Measurements from ENCODE around the gene ZNF800.

Gene ZNF800

GRCh38 chr7:127359011-127359410 lies 33.5 kb downstream of the ZNF800 start:
- Histone ChIP-seq H3K27ac (ENCODE audit: low read length) (no peak overlapping the region), H3K4me2 (ENCODE audit: low read length) (no peak overlapping the region), H3K4me1 (ENCODE audit: low read length) (no peaks in the 10 kb centered on the region), H3K36me3 (replicated peaks; ENCODE audit: low read depth, low read length) (peaks cover 14% of the 10 kb centered on the region), H3K9ac (ENCODE audit: low read length) (no peak overlapping the region), H3K27me3 (ENCODE audit: low read depth, low read length) (no peaks in the 10 kb centered on the region), H3K4me3 (ENCODE audit: low read length) (no peak overlapping the region), H3K9me3 (ENCODE audit: insufficient read depth, low read length) (no peaks in the 10 kb centered on the region), H3K79me2 (ENCODE audit: low read length) (peaks cover 22% of the 10 kb centered on the region), H2AFZ (ENCODE audit: low read depth, low read length) (no peak overlapping the region), H4K20me1 (ENCODE audit: insufficient read depth, low read length) (peaks cover 16% of the 10 kb centered on the region)
- TF ChIP-seq CTCF (IDR thresholded peaks at IDR 0.05; ENCODE audit: low read depth, low read length) (no peak), EZH2phosphoT487 (IDR thresholded peaks at IDR 0.05; ENCODE audit: low read depth) (no peak)

- TF ChIP-seq CTCF (IDR thresholded peaks at IDR 0.05; ENCODE audit: low read depth, low read length) (no peak), EZH2phosphoT487 (IDR thresholded peaks at IDR 0.05; ENCODE audit: low read depth) (no peak)
- no peak overlapping the region for H2AFZ ChIP-seq (ENCODE audit: low read depth, low read length)
Measured at GRCh38 chr7:127353897-127354296, 38.6 kb downstream of the ZNF800 start.

DNA sequence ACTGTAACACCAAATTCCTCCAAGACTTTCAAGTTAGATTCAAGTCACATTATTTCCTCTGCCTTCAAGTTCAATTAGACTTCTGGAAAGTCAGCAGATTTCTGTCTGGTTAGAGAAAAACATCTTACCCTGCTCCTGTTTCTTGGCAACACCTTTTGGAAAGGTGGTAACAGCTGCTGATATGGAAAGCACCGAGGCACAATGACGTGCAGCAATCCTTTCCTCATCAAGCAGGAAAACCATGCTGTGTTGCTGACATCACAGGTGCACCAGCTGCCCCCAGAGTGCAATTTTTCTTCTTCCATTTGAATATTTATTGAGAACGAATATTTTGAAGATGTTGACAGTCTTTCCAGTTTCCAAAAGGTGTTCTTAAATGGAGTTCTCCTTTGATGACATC lies 41.9 kb downstream of the ZNF800 start:
- H3K27me3 ChIP-seq (ENCODE audit: low read depth, low read length) = no peaks in the 10 kb centered on the region
- H3K4me1 ChIP-seq (ENCODE audit: low read length) = 0 out of 2 replicates have a peak, but pooled peaks cover 4% of the 10 kb centered on the region

More at GRCh38 chr7:127353897-127354296, 38.6 kb downstream of the ZNF800 start:
- Histone ChIP-seq H4K20me1 (ENCODE audit: insufficient read depth, low read length) (0 out of 2 replicates have a peak, but pooled peaks cover 3% of the 10 kb centered on the region), H3K9ac (ENCODE audit: low read length) (no peak overlapping the region), H3K27me3 (ENCODE audit: low read depth, low read length) (no peaks in the 10 kb centered on the region), H3K4me3 (ENCODE audit: low read length) (no peak overlapping the region), H3K4me1 (ENCODE audit: low read length) (no peaks in the 10 kb centered on the region), H3K9me3 (ENCODE audit: insufficient read depth, low read length) (no peaks in the 10 kb centered on the region), H3K79me2 (ENCODE audit: low read length) (no peaks in the 10 kb centered on the region; the same call in 1 of the 2 replicates), H3K36me3 (replicated peaks; ENCODE audit: low read depth, low read length) (peaks cover 6% of the 10 kb centered on the region), H3K27ac (ENCODE audit: low read length) (no peak overlapping the region), H3K4me2 (ENCODE audit: low read length) (no peak overlapping the region)

DNA sequence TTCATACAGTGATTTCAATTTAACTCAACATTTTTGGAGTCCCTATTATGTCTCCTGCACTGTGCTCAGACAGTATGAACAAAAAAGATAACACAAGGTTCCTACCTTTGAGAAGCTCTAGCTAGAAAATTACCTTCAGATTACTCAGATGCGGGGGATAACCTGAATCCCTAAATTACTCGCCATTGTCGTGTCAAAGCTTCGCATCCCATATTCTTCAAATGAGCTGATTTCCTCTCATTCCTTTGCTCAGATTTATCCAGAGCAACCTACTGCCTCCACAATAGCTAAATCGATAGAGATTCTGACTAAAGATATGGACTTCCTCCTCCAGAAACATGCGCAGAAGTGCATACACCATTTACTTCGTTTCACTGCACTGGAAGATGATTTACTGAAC lies 42.6 kb downstream of the ZNF800 start:
- H2AFZ ChIP-seq (ENCODE audit: low read depth, low read length) = no peak overlapping the region
- H3K36me3 ChIP-seq (replicated peaks; ENCODE audit: low read depth, low read length) = peaks cover 6% of the 10 kb centered on the region
- no peak overlapping the region for H3K4me2 ChIP-seq (ENCODE audit: low read length)
- H3K9me3 ChIP-seq (ENCODE audit: insufficient read depth, low read length) = no peaks in the 10 kb centered on the region
- 0 out of 2 replicates have a peak, but pooled peaks cover 4% of the 10 kb centered on the region for H3K4me1 ChIP-seq (ENCODE audit: low read length)
- no peaks in the 10 kb centered on the region for H3K27me3 ChIP-seq (ENCODE audit: low read depth, low read length)
- no peak overlapping the region for H3K9ac ChIP-seq (ENCODE audit: low read length)
- H3K79me2 ChIP-seq (ENCODE audit: low read length) = no peaks in the 10 kb centered on the region
- H3K4me3 ChIP-seq (ENCODE audit: low read length) = no peak overlapping the region
- TF ChIP-seq EZH2phosphoT487 (IDR thresholded peaks at IDR 0.05; ENCODE audit: low read depth) = no peak
- no peak for TF ChIP-seq CTCF (IDR thresholded peaks at IDR 0.05; ENCODE audit: low read depth, low read length)
- H3K27ac ChIP-seq (ENCODE audit: low read length) = no peak overlapping the region
- H4K20me1 ChIP-seq (ENCODE audit: insufficient read depth, low read length) = 0 out of 2 replicates have a peak, but pooled peaks cover 3% of the 10 kb centered on the region

More for the DNA sequence above, 41.9 kb downstream of the ZNF800 start:
- Histone ChIP-seq H4K20me1 (ENCODE audit: insufficient read depth, low read length) (0 out of 2 replicates have a peak, but pooled peaks cover 3% of the 10 kb centered on the region), H3K79me2 (ENCODE audit: low read length) (no peaks in the 10 kb centered on the region), H3K9ac (ENCODE audit: low read length) (no peak overlapping the region), H3K27ac (ENCODE audit: low read length) (no peak overlapping the region), H3K4me3 (ENCODE audit: low read length) (no peak overlapping the region), H2AFZ (ENCODE audit: low read depth, low read length) (no peak overlapping the region), H3K9me3 (ENCODE audit: insufficient read depth, low read length) (no peaks in the 10 kb centered on the region), H3K36me3 (replicated peaks; ENCODE audit: low read depth, low read length) (peaks cover 6% of the 10 kb centered on the region), H3K4me2 (ENCODE audit: low read length) (no peak overlapping the region)
- TF ChIP-seq EZH2phosphoT487 (IDR thresholded peaks at IDR 0.05; ENCODE audit: low read depth) = no peak
- no peak for TF ChIP-seq CTCF (IDR thresholded peaks at IDR 0.05; ENCODE audit: low read depth, low read length)
